Stomach (tissue), 9 donors: ENCODE results near the gene GOLGA8B. TPM values are rescaled to one million over a fixed set of nuclear protein-coding genes. Genes with fewer than 3 reads are reported as not detected.
"Not testable (repeated sequence)": the region's sequence is repeated elsewhere in the genome, so short reads cannot be mapped to it uniquely, and the experiment has no call there.

ENCODE experiments used
- DNase-seq, 2 donors: peaks; one replicate each; pipeline versions ENCODE4 v3.0.0 to v3.0.0-alpha.2; 2013 to 2019
- H3K27ac ChIP-seq, 5 donors: fragments of 200-600 bp in 4 of 5; sonication (generic) in 4 of 5; one replicate each; pipeline ENCODE4 v1.5.1; 2013 to 2019; ENCODE audit warnings: mild to moderate bottlenecking in 1 of 5, moderate library complexity in 1 of 5
- H3K27me3 ChIP-seq, 3 donors: fragments of 200-600 bp; sonication (generic); one replicate each; pipeline ENCODE4 v1.5.1; 2017 to 2019; ENCODE audit warnings: mixed run types in 1 of 3
- H3K36me3 ChIP-seq, 4 donors: fragments of 200-600 bp; sonication (generic); 1 replicate in 3 of 4; 2 replicates in 1 of 4; pipeline ENCODE4 v1.5.1; 2016 to 2019
- H3K4me1 ChIP-seq, 4 donors: fragments of 200-600 bp; sonication (generic); one replicate each; pipeline ENCODE4 v1.5.1; 2016 to 2019
- H3K4me3 ChIP-seq, 4 donors: fragments of 200-600 bp; sonication (generic) in 3 of 4; one replicate each; pipeline ENCODE4 v1.5.1; 2016 to 2019; ENCODE audit warnings: mild to moderate bottlenecking in 1 of 4
- H3K9me3 ChIP-seq, 4 donors: fragments of 200-600 bp; sonication (generic); one replicate each; pipeline ENCODE4 v1.5.1; 2016 to 2019
- CTCF ChIP-seq, 7 experiments: fragments of 450-650 bp in 4 of 7; fragments of 200-600 bp in 3 of 7; sonication (generic) in 3 of 7; IDR thresholded peaks; one replicate each; pipeline ENCODE4 v1.5.1; 2016 to 2019; ENCODE audit warnings: antibody characterized with exemption in 7 of 7, control low read depth in 2 of 7, mild to moderate bottlenecking in 1 of 7
- EP300 ChIP-seq: sonication (generic); formaldehyde crosslinking; IDR thresholded peaks from one replicate; pipeline ENCODE4 v1.6.1; 2017; ENCODE audit warnings: antibody characterized with exemption
- POLR2A ChIP-seq, 4 donors: fragments of 450-650 bp; IDR thresholded peaks; one replicate each; pipeline ENCODE4 v1.6.1; 2016; ENCODE audit warnings: antibody characterized with exemption in 4 of 4, control low read depth in 2 of 4, mild to moderate bottlenecking in 1 of 4, moderate library complexity in 1 of 4
- POLR2AphosphoS5 ChIP-seq, 3 donors: sonication (generic); formaldehyde crosslinking; IDR thresholded peaks; one replicate each; pipeline ENCODE4 v1.6.1; 2016; ENCODE audit warnings: antibody characterized with exemption in 3 of 3
- WGBS, 5 donors: extraction: QIAGEN DNeasy Blood & Tissue Kit in 3 of 5; methylation state at CpG; one replicate each; pipeline versions ENCODE4 v1.1.5 to v1.1.7; 2013 to 2018; 5-methylcytosine and 5-hydroxymethylcytosine counted together
- intact Hi-C: fragments of 100-400 bp; cut with DNase I; formaldehyde crosslinking; loops from one replicate; pipeline ENCODE4 v1.15.1; 2023; ENCODE audit warnings: low total_unique reads
- polyA plus RNA-seq, 3 donors: library from polyadenylated mRNA; stranded (reverse); fragments of 200-250 nt; gene quantifications; one replicate each; pipeline ENCODE4 v1.2.3, GENCODE V29; 2013
- total RNA-seq, 5 donors: library from RNA; depleted of rRNA; stranded (reverse); fragments of >200 nt; gene quantifications; one replicate each; pipeline versions ENCODE4 v1.1.0 to v1.2.3, GENCODE V29; 2014 to 2016
- donor health status: healthy with polysubstance abuse.
- donor health status: Bipolar disorder and iron deficiency.
- donor health status: healthy.

GOLGA8B gene
- total and polyA plus RNA-seq, 8 donors: 8.9 to 199 (median 33.3) TPM

- intact Hi-C loops: loop anchor here (10.0 kb wide), 2 partner anchors 240 to 340 kb away; partner anchors contain the start of genes NOP10 and NUTM1
- TF ChIP-seq CTCF (IDR thresholded peaks at IDR 0.05) (no peak), EP300 (no peak), POLR2A (IDR thresholded peaks at IDR 0.05) (no peak), POLR2AphosphoS5 (IDR thresholded peaks at IDR 0.05) (no peak)
These were observed 1.5 kb upstream of the GOLGA8B start for GRCh38 chr15:34584996-34585395.

GRCh38 chr15:34584330-34584668 lies 848 bp upstream of the GOLGA8B start:
- peak overlapping the region in 1 of 5 donors; percentile 75 for H3K27ac ChIP-seq
- H3K9me3 ChIP-seq: no peaks in the 10 kb centered on the region
- DNase-seq: peak in 1 of 2 donors; percentile 11
- H3K4me3 ChIP-seq: peak overlapping the region; percentile 76 to 98 (median 90)
- peaks cover 14 to 37% (median 34%) of the 10 kb centered on the region in 4 donors for H3K4me1 ChIP-seq
- intact Hi-C loops: loop anchor here (10.0 kb wide), 2 partner anchors 239 to 339 kb away; partner anchors contain the start of genes NOP10 and NUTM1
- 23 to 55% (median 38%) methylated on average over 2 to 13 of the region's 13 CpGs for WGBS, 5 donors
- peaks cover 0 to 15% (median 0%) of the 10 kb centered on the region in 3 donors for H3K27me3 ChIP-seq
- no peaks in the 10 kb centered on the region for H3K36me3 ChIP-seq
- no peak for TF ChIP-seq POLR2A (IDR thresholded peaks at IDR 0.05)
- no peak for TF ChIP-seq CTCF (IDR thresholded peaks at IDR 0.05)
- TF ChIP-seq EP300: no peak
- no peak for TF ChIP-seq POLR2AphosphoS5 (IDR thresholded peaks at IDR 0.05)

More at GRCh38 chr15:34584996-34585395, 1.5 kb upstream of the GOLGA8B start:
- no peak for DNase-seq
- Histone ChIP-seq H3K4me3 (no peak overlapping the region), H3K27ac (no peak overlapping the region), H3K9me3 (no peaks in the 10 kb centered on the region), H3K36me3 (no peaks in the 10 kb centered on the region), H3K4me1 (peaks cover 14 to 37% (median 34%) of the 10 kb centered on the region in 4 donors), H3K27me3 (peaks cover 0 to 15% (median 0%) of the 10 kb centered on the region in 3 donors)
- WGBS, 5 donors: 49 to 73% (median 61%) methylated on average over 7 of the region's 7 CpGs

- WGBS, 5 donors: 2 to 8% (median 2%) methylated on average over 8 to 70 of the region's 70 CpGs
- Histone ChIP-seq H3K9me3 (no peaks in the 10 kb centered on the region), H3K27me3 (peaks cover 0 to 15% (median 0%) of the 10 kb centered on the region in 3 donors), H3K4me1 (peaks cover 14 to 37% (median 31%) of the 10 kb centered on the region in 4 donors), H3K4me3 (peak overlapping the region; percentile 76 to 98 (median 90)), H3K36me3 (no peaks in the 10 kb centered on the region), H3K27ac (peak overlapping the region in 4 of 5 donors; percentile 36 to 75 (median 58))
- TF ChIP-seq POLR2A (IDR thresholded peaks at IDR 0.05) (no peak), CTCF (IDR thresholded peaks at IDR 0.05) (no peak), POLR2AphosphoS5 (IDR thresholded peaks at IDR 0.05) (no peak), EP300 (no peak)
- DNase-seq: peak; percentile 45 to 52
- intact Hi-C loops: loop anchor here (10.0 kb wide), 2 partner anchors 238 to 338 kb away; partner anchors contain the start of genes NOP10 and NUTM1
These were observed 735 bp downstream of the GOLGA8B start for GRCh38 chr15:34582461-34583371.

- 40 to 61% (median 53%) methylated on average over 10 to 15 of the region's 15 CpGs for WGBS, 5 donors
- not testable (repeated sequence) for DNase-seq, H3K9me3 ChIP-seq, H3K36me3 ChIP-seq
- Histone ChIP-seq H3K27ac (peak overlapping the region in 1 of 5 donors; percentile 65), H3K4me3 (peak overlapping the region; percentile 76 to 98 (median 90)), H3K4me1 (peaks cover 14 to 37% (median 31%) of the 10 kb centered on the region in 4 donors), H3K27me3 (peaks cover 0 to 15% (median 0%) of the 10 kb centered on the region in 3 donors)
- intact Hi-C loops: loop anchor here (10.0 kb wide), 2 partner anchors 237 to 337 kb away; partner anchors contain the start of genes NOP10 and NUTM1
These were observed 1.6 kb downstream of the GOLGA8B start for GRCh38 chr15:34581687-34582460.
